ENCODE data around the gene TMTC1. TPM values are rescaled to one million over a fixed set of nuclear protein-coding genes. Genes with fewer than 3 reads are reported as not detected.

The TMTC1 gene
- total RNA-seq, 2 experiments from 2014 or later: not detected

GRCh38 chr12:29750131-29750927 is 33.4 kb downstream of the TMTC1 start:
- Mint-ChIP-seq H3K27ac (no peak overlapping the region), H3K27me3 (ENCODE audit: low read depth) (no peaks in the 10 kb centered on the region), H3K9me3 (ENCODE audit: insufficient read depth) (no peaks in the 10 kb centered on the region), H3K4me1 (ENCODE audit: low read depth) (no peaks in the 10 kb centered on the region), H3K36me3 (ENCODE audit: low read depth) (no peaks in the 10 kb centered on the region), H3K4me3 (no peak overlapping the region)
- POLR2A ChIA-PET: no interaction called here
- no peak for DNase-seq
- CTCF ChIA-PET: no interaction called here
- ATAC-seq: no peak

GRCh38 chr12:29744365-29744764 is 39.4 kb downstream of the TMTC1 start:
- Mint-ChIP-seq H3K27ac (no peak overlapping the region), H3K4me1 (ENCODE audit: low read depth) (no peaks in the 10 kb centered on the region), H3K9me3 (ENCODE audit: insufficient read depth) (no peaks in the 10 kb centered on the region), H3K4me3 (no peak overlapping the region), H3K27me3 (ENCODE audit: low read depth) (no peaks in the 10 kb centered on the region), H3K36me3 (ENCODE audit: low read depth) (no peaks in the 10 kb centered on the region)
- DNase-seq: no peak
- CTCF ChIA-PET: no interaction called here
- ATAC-seq: no peak
- POLR2A ChIA-PET: no interaction called here

GRCh38 chr12:29743801-29744200 is 39.9 kb downstream of the TMTC1 start:
- Mint-ChIP-seq H3K9me3 (ENCODE audit: insufficient read depth) (no peaks in the 10 kb centered on the region), H3K4me3 (no peak overlapping the region), H3K27me3 (ENCODE audit: low read depth) (no peaks in the 10 kb centered on the region), H3K4me1 (ENCODE audit: low read depth) (no peaks in the 10 kb centered on the region), H3K27ac (no peak overlapping the region), H3K36me3 (ENCODE audit: low read depth) (no peaks in the 10 kb centered on the region)
- ATAC-seq (no peak), DNase-seq (no peak)
- CTCF ChIA-PET: no interaction called here
- POLR2A ChIA-PET: no interaction called here

GRCh38 chr12:29743077-29743476 is 40.7 kb downstream of the TMTC1 start:
- Mint-ChIP-seq H3K4me3 (no peak overlapping the region), H3K36me3 (ENCODE audit: low read depth) (no peaks in the 10 kb centered on the region), H3K9me3 (ENCODE audit: insufficient read depth) (no peaks in the 10 kb centered on the region), H3K27ac (no peak overlapping the region), H3K27me3 (ENCODE audit: low read depth) (no peaks in the 10 kb centered on the region), H3K4me1 (ENCODE audit: low read depth) (no peaks in the 10 kb centered on the region)
- DNase-seq (no peak), ATAC-seq (no peak)
- CTCF ChIA-PET: no interaction called here
- POLR2A ChIA-PET: no interaction called here

GRCh38 chr12:29742646-29743045 is 41.1 kb downstream of the TMTC1 start:
- CTCF ChIA-PET: no interaction called here
- Mint-ChIP-seq H3K9me3 (ENCODE audit: insufficient read depth) (no peaks in the 10 kb centered on the region), H3K4me3 (no peak overlapping the region), H3K4me1 (ENCODE audit: low read depth) (no peaks in the 10 kb centered on the region), H3K36me3 (ENCODE audit: low read depth) (no peaks in the 10 kb centered on the region), H3K27me3 (ENCODE audit: low read depth) (no peaks in the 10 kb centered on the region), H3K27ac (no peak overlapping the region)
- POLR2A ChIA-PET: interaction anchor here (0.7 kb wide), 1 partner anchor 91 kb away, joined by 4 read pairs; no protein-coding TSS in a partner anchor
- DNase-seq: no peak
- ATAC-seq: no peak

GRCh38 chr12:29741342-29742241 is 42.1 kb downstream of the TMTC1 start:
- H3K4me3 Mint-ChIP-seq: no peak overlapping the region
- POLR2A ChIA-PET: interaction anchor here (0.7 kb wide), 1 partner anchor 90 kb away, joined by 4 read pairs; no protein-coding TSS in a partner anchor
- no peak overlapping the region for H3K27ac Mint-ChIP-seq

GRCh38 chr12:29739279-29739991 is 44.3 kb downstream of the TMTC1 start:
- Mint-ChIP-seq H3K27me3 (ENCODE audit: low read depth) (no peaks in the 10 kb centered on the region), H3K36me3 (ENCODE audit: low read depth) (no peaks in the 10 kb centered on the region), H3K4me3 (no peak overlapping the region), H3K27ac (no peak overlapping the region), H3K9me3 (ENCODE audit: insufficient read depth) (no peaks in the 10 kb centered on the region), H3K4me1 (ENCODE audit: low read depth) (no peaks in the 10 kb centered on the region)
- ChIA-PET POLR2A (no interaction called here), CTCF (no interaction called here)
- ATAC-seq (no peak), DNase-seq (no peak)

More at GRCh38 chr12:29741342-29742241, 42.1 kb downstream of the TMTC1 start:
- DNase-seq (no peak), ATAC-seq (no peak)
- Mint-ChIP-seq H3K27me3 (ENCODE audit: low read depth) (no peaks in the 10 kb centered on the region), H3K36me3 (ENCODE audit: low read depth) (no peaks in the 10 kb centered on the region), H3K9me3 (ENCODE audit: insufficient read depth) (no peaks in the 10 kb centered on the region), H3K4me1 (ENCODE audit: low read depth) (no peaks in the 10 kb centered on the region)
- CTCF ChIA-PET: no interaction called here

GRCh38 chr12:29738365-29738764 is 45.4 kb downstream of the TMTC1 start:
- POLR2A ChIA-PET: no interaction called here
- H3K9me3 Mint-ChIP-seq (ENCODE audit: insufficient read depth): no peaks in the 10 kb centered on the region
- H3K4me1 Mint-ChIP-seq (ENCODE audit: low read depth): no peaks in the 10 kb centered on the region

GRCh38 chr12:29737644-29738043 is 46.1 kb downstream of the TMTC1 start:
- CTCF ChIA-PET: no interaction called here
- no peaks in the 10 kb centered on the region for H3K27me3 Mint-ChIP-seq (ENCODE audit: low read depth)
- no peak for ATAC-seq
- H3K4me3 Mint-ChIP-seq: no peak overlapping the region
- H3K4me1 Mint-ChIP-seq (ENCODE audit: low read depth): no peaks in the 10 kb centered on the region
- H3K27ac Mint-ChIP-seq: no peak overlapping the region
- no peaks in the 10 kb centered on the region for H3K36me3 Mint-ChIP-seq (ENCODE audit: low read depth)
- DNase-seq: no peak
- POLR2A ChIA-PET: no interaction called here
- H3K9me3 Mint-ChIP-seq (ENCODE audit: insufficient read depth): no peaks in the 10 kb centered on the region

More at GRCh38 chr12:29738365-29738764, 45.4 kb downstream of the TMTC1 start:
- no peaks in the 10 kb centered on the region for H3K27me3 Mint-ChIP-seq (ENCODE audit: low read depth)
- DNase-seq: no peak
- no peak overlapping the region for H3K27ac Mint-ChIP-seq
- CTCF ChIA-PET: no interaction called here
- no peak for ATAC-seq
- H3K36me3 Mint-ChIP-seq (ENCODE audit: low read depth): no peaks in the 10 kb centered on the region
- no peak overlapping the region for H3K4me3 Mint-ChIP-seq

GRCh38 chr12:29735604-29736003 is 48.1 kb downstream of the TMTC1 start:
- ChIA-PET POLR2A (no interaction called here), CTCF (no interaction called here)
- no peaks in the 10 kb centered on the region for H3K4me1 Mint-ChIP-seq (ENCODE audit: low read depth)
- H3K27ac Mint-ChIP-seq: no peak overlapping the region
- H3K4me3 Mint-ChIP-seq: no peak overlapping the region
- no peaks in the 10 kb centered on the region for H3K27me3 Mint-ChIP-seq (ENCODE audit: low read depth)
- H3K9me3 Mint-ChIP-seq (ENCODE audit: insufficient read depth): no peaks in the 10 kb centered on the region
- no peak for ATAC-seq
- no peaks in the 10 kb centered on the region for H3K36me3 Mint-ChIP-seq (ENCODE audit: low read depth)
- no peak for DNase-seq

GRCh38 chr12:29734734-29735133 is 49.0 kb downstream of the TMTC1 start:
- ATAC-seq: no peak
- no peaks in the 10 kb centered on the region for H3K27me3 Mint-ChIP-seq (ENCODE audit: low read depth)
- DNase-seq: no peak
- H3K4me1 Mint-ChIP-seq (ENCODE audit: low read depth): no peaks in the 10 kb centered on the region
- no peaks in the 10 kb centered on the region for H3K36me3 Mint-ChIP-seq (ENCODE audit: low read depth)
- H3K4me3 Mint-ChIP-seq: no peak overlapping the region
- ChIA-PET CTCF (no interaction called here), POLR2A (no interaction called here)
- no peak overlapping the region for H3K27ac Mint-ChIP-seq
- no peaks in the 10 kb centered on the region for H3K9me3 Mint-ChIP-seq (ENCODE audit: insufficient read depth)

GRCh38 chr12:29734305-29734704 is 49.4 kb downstream of the TMTC1 start:
- Mint-ChIP-seq H3K36me3 (ENCODE audit: low read depth) (no peaks in the 10 kb centered on the region), H3K27me3 (ENCODE audit: low read depth) (no peaks in the 10 kb centered on the region), H3K4me1 (ENCODE audit: low read depth) (no peaks in the 10 kb centered on the region), H3K27ac (no peak overlapping the region), H3K4me3 (no peak overlapping the region), H3K9me3 (ENCODE audit: insufficient read depth) (no peaks in the 10 kb centered on the region)
- ChIA-PET POLR2A (no interaction called here), CTCF (no interaction called here)
- ATAC-seq: no peak
- DNase-seq: no peak

Data from activated CD8-positive, alpha-beta T cell treated with anti-CD3 and anti-CD28 coated beads, Interleukin-2, amount 10 ng/mL, durations not matched to agents 7 days and 5 days (primary cell).